Astrocyte of the cerebellum (primary cell): ENCODE data around the gene TOE1.

Experiments used
- DNase-seq: peaks from one replicate; pipeline ENCODE4 v3.0.0-alpha.2; 2011; ENCODE audit warnings: low read depth
- H3K4me3 ChIP-seq: 2 replicates; pipeline ENCODE4 v1.5.1; 2011; ENCODE audit warnings: mild to moderate bottlenecking, low read depth, low read length, moderate library complexity
- in situ Hi-C: cut with HindIII; loops from 2 replicates; pipeline ENCODE4 v1.10.0; 2017; ENCODE audit warnings: low sequenced_read_pairs
- TF ChIP-seq, protein P1 (sequence below): IDR thresholded peaks from 2 replicates; pipeline ENCODE4 v1.5.1; 2012; ENCODE audit warnings: low read length, low read depth, moderate library complexity, mild to moderate bottlenecking; ENCODE audit errors: missing control alignments

Gene TOE1

DNA sequence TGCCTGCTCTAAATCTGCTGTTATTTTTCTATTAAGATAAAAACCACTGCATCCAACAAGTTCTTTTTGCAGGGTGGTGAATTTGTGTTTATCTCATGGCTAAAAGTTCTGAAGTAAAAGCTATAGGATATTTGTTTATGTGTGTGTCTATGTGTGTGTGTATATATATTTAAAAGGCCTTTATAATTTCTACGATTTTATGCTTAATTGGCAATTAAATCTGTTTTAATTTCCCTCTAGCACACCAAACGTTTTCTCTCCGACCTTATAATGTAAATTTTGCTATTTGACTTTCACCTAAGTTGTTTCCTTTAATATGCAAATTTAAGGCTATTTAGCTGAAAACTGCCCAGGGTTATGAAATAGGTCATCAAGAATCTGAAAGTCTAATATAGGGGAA, 33.1 kb upstream of the TOE1 start:
- no peak overlapping the region for H3K4me3 ChIP-seq
- in situ Hi-C loops, result no loop called here
- TF ChIP-seq, protein P1, sequence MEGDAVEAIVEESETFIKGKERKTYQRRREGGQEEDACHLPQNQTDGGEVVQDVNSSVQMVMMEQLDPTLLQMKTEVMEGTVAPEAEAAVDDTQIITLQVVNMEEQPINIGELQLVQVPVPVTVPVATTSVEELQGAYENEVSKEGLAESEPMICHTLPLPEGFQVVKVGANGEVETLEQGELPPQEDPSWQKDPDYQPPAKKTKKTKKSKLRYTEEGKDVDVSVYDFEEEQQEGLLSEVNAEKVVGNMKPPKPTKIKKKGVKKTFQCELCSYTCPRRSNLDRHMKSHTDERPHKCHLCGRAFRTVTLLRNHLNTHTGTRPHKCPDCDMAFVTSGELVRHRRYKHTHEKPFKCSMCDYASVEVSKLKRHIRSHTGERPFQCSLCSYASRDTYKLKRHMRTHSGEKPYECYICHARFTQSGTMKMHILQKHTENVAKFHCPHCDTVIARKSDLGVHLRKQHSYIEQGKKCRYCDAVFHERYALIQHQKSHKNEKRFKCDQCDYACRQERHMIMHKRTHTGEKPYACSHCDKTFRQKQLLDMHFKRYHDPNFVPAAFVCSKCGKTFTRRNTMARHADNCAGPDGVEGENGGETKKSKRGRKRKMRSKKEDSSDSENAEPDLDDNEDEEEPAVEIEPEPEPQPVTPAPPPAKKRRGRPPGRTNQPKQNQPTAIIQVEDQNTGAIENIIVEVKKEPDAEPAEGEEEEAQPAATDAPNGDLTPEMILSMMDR, result no peak
- no peak for DNase-seq

DNA sequence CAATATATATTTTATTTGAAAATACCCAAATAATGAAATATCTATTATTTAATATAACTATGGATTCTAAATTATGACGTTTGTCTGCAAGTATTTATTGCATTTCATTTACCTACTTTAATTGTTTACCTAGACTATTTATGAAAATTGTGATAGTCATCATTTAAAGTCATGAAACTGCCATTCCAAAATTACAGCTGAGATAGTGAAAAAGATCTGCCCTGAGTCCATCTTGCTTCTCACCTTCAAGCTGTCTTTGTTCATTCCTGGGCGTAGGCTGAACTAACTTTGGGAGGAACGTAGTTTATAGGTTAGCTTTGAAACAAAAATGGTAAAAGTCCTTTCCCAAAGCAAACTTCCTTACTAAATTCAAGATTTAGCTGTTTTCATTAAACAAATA, 25.7 kb upstream of the TOE1 start:
- TF ChIP-seq, protein P1, result no peak
- DNase-seq, result no peak
- no peak overlapping the region for H3K4me3 ChIP-seq
- in situ Hi-C loops, result no loop called here

DNA sequence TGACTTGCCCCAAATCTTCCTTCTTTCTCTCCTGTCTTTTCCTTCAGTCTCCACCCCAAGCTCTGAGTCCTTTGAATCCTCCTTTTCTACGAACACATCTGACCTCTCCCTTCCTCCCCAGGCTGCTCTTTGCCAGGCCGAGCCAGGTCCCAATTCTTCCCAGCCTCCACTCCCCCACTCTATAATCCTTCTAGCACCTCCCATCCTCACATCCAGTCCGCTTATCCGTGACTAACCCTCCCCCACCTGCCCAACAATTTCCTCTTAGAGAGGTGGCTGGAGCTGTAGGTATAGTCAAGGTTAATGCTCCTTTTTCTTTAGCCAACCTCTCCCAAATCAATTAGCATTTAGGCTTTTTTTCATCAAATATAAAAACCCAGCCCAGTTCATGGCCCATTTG, 22.8 kb upstream of the TOE1 start:
- H3K4me3 ChIP-seq, result no peak overlapping the region
- in situ Hi-C loops, result no loop called here
- TF ChIP-seq, protein P1, result no peak
- DNase-seq, result no peak

DNA sequence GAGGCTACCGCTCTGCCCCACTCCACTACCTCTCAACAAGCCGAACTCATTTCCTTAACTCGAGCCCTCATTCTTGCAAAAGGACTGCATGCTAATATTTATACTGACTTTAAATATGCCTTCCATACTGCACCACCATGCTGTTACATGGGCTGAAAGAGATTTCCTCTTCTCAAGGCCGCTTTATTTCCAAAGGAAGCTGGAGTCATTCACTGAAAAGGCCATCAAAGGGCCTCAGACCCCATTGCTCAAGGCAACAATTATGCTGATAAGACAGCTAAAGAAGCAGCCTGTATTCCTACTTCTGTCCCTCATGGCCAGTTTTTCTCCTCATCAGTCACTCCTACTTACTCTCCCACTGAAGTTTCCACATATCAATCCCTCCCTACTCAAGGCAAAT, 20.2 kb upstream of the TOE1 start:
- in situ Hi-C loops, result no loop called here
- DNase-seq, result no peak
- TF ChIP-seq, protein P1, result no peak
- no peak overlapping the region for H3K4me3 ChIP-seq

DNA sequence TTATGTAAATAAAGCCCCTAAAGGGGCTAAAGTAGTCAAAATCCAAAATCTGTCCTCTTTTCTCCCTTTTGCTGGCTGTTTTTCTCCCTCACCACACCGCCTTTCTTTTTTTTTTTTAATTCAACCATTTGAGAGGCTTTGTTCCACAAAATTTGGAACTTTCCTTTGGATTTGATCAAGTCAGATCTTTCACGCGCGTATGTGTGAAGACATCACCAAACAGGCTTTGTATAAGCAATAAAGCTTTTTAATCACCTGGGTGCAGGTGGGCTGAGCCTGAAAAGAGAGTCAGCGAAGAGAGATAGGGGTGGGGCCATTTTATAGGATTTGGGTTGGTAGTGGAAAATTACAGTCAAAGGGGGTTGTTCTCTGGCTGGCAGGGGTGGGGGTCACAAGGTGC, 18.5 kb upstream of the TOE1 start:
- DNase-seq, result no peak
- in situ Hi-C loops, result no loop called here
- H3K4me3 ChIP-seq, result no peak overlapping the region
- TF ChIP-seq, protein P1, result no peak

DNA sequence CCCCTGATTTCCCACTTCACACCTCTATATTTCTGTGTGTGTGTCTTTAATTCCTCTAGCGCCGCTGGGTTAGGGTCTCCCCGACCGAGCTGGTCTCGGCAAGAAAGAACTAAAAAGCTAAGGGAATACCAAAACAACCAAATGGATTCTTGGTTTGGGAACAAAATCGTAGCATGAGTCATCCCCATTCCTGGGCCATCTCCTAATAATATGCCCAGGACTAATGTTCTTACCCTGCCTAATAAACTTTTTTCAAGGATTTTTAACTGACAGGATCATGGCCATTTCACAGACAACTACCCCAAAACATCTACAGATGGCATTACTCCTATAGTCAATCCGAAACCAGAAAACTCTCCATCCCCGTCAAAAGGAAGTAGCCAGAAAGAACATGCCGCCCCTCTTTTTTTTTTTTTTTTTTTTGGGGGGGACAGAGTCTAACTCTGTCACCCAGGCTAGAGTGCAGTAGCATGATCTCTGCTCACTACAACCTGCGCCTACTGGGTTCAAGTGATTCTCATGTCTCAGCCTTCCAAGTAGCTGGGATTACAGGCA, 17.4 kb upstream of the TOE1 start:
- TF ChIP-seq, protein P1, result no peak
- no peak overlapping the region for H3K4me3 ChIP-seq
- in situ Hi-C loops, result no loop called here
- no peak for DNase-seq
